HG03280 (cell line): ENCODE measurements around the gene AFAP1.

Source experiments
- ATAC-seq: cut with Tn5 transposase; IDR thresholded peaks from one replicate; pipeline ENCODE4 v1.9.1; 2021; ENCODE audit warnings: mild to moderate bottlenecking, moderate library complexity; ENCODE audit not compliant: unreplicated experiment

The AFAP1 gene

GRCh38 chr4:7741946-7742806, 197.5 kb downstream of the AFAP1 start:
- no peak for ATAC-seq

- ATAC-seq: no peak
These were observed 198.7 kb downstream of the AFAP1 start for GRCh38 chr4:7740866-7741525.

- no peak for ATAC-seq
These were observed 199.5 kb downstream of the AFAP1 start for GRCh38 chr4:7739918-7740865.

GRCh38 chr4:7739077-7739917, 200.4 kb downstream of the AFAP1 start:
- no peak for ATAC-seq

GRCh38 chr4:7738458-7739076, 201.1 kb downstream of the AFAP1 start:
- ATAC-seq: no peak

GRCh38 chr4:7737752-7738457, 201.8 kb downstream of the AFAP1 start:
- ATAC-seq: no peak

- no peak for ATAC-seq
These were observed 202.4 kb downstream of the AFAP1 start for GRCh38 chr4:7737268-7737645.

GRCh38 chr4:7736436-7737267, 203.0 kb downstream of the AFAP1 start:
- ATAC-seq: no peak

GRCh38 chr4:7735961-7736360, 203.7 kb downstream of the AFAP1 start:
- no peak for ATAC-seq

- ATAC-seq: no peak
These were observed 204.3 kb downstream of the AFAP1 start for GRCh38 chr4:7735395-7735794.

- ATAC-seq: no peak
These were observed 204.9 kb downstream of the AFAP1 start for GRCh38 chr4:7734651-7735260.

- no peak for ATAC-seq
These were observed 205.6 kb downstream of the AFAP1 start for GRCh38 chr4:7733801-7734650.

- no peak for ATAC-seq
These were observed 206.5 kb downstream of the AFAP1 start for GRCh38 chr4:7733201-7733600.

- no peak for ATAC-seq
These were observed 207.4 kb downstream of the AFAP1 start for GRCh38 chr4:7732263-7732662.

- ATAC-seq: no peak
These were observed 208.2 kb downstream of the AFAP1 start for GRCh38 chr4:7731437-7731836.

GRCh38 chr4:7727749-7728148, 211.9 kb downstream of the AFAP1 start:
- ATAC-seq: no peak
